HL-60/S4 treated with retinoic acid at 250 ng/mL for 4 days and 3 days (cell line): ENCODE results near the gene FBXW11.
"Not testable (repeated sequence)": the region's sequence is repeated elsewhere in the genome, so short reads cannot be mapped to it uniquely, and the experiment has no call there.

Experiments
- in situ Hi-C: fragments of 300-500 bp; cut with MboI; formaldehyde crosslinking; loops from 2 replicates; pipeline ENCODE4 v1.7.0; 2022; ENCODE audit warnings: low sequenced_read_pairs

Gene FBXW11

GRCh38 chr5:171956314-171956713 is 50.1 kb downstream of the FBXW11 start:
- in situ Hi-C loops: no loop called here

- in situ Hi-C loops: no loop called here
Measured at GRCh38 chr5:171955761-171956160, 50.7 kb downstream of the FBXW11 start.

GRCh38 chr5:171954721-171955120 is 51.7 kb downstream of the FBXW11 start:
- in situ Hi-C loops: no loop called here

DNA sequence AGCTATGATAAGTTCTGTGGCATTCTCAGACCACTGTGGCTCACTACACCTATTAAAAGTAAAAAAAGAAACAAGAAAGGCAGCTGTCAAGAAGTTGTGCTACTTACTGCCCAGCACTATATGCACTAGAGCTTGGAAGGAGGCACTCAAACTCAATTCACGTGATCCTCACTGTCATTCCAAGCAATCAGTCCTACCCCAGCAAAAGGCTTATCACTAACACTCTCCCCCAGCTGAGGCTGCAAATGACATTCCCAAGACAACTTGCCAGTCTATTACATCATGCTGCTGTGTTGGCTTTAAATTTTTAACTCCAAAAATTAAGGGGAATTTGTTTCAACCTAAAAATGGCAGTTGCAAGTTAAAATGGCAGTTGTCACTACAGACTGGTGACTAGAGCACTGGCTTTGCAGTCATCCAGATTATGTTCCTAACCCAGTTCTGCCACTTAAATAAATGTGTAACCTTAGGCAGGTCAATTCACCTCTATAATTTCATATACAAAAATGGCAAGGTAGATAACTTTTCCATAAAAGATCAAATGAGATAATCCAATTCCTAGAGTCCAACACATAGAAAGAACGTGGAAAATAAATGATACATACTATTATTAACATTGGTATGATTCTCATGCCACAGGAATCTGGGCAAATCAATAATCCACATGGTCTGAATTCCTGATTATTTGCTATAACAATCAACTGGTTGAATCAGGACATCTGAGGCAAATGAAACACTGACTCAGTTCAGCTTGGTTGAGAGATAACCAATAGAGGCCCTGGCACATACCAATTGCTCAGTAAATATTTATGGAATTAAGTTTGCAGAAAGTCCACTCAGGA is 52.4 kb downstream of the FBXW11 start:
- in situ Hi-C loops: no loop called here

DNA sequence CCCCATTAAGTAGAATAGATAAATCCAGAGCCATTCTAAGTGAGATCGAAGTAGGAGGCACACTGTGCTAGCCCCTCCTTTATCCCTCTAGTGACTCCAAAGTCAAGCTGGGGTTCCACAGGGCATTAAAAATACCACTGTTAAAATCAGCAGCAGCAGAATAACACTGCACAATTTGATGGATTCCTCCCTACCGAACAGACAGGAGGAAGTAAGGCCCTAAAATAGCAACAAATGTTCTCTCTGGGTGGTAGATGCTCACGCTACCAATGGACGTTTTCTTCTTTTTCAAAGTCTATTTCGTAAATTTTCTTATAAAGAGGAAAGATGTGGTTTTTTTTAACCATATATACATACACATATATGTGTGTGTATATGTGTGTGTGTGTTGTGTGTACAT is 54.4 kb downstream of the FBXW11 start:
- in situ Hi-C loops: no loop called here

DNA sequence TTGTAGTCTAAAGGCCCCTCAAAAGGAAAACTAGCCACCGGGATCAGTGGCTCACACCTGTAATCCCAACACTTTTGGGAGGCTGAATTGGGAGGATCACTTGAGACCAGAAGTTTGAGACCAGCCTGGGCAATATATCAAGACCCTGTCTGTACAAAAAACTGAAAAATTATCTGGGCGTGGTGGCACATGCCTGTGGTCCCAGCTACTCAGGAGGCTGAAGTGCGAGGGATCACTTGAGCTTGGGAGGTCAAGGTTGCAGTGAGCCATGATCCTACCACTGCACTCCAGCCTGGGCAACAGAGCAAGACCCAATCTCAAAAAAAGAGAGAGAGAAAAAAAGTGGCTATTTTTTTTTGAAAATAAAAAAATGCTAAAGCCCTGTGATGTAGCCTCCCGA is 55.2 kb downstream of the FBXW11 start:
- in situ Hi-C loops: no loop called here

GRCh38 chr5:171946000-171946781 is 60.2 kb downstream of the FBXW11 start:
- in situ Hi-C loops: no loop called here

GRCh38 chr5:171945476-171945875 is 61.0 kb downstream of the FBXW11 start:
- in situ Hi-C loops: no loop called here

DNA sequence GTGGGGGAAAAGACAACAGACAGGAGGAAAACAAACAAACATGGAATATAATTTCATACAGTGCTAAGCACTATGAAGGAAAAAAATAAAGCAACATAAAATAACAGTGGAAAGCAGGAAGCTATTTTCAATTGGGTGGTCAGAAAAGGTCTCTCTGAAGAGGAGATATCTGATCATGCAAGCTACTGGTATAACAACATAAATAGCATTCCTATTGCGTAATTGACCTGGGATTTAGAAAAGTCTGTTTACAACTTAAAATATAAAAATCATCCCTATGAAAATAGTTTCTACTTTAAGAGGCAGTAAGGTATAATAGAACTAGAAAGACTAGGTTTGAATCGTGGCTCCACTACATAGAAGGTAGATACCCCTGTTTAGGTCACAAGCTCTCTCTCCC is 61.4 kb downstream of the FBXW11 start:
- in situ Hi-C loops: no loop called here

- in situ Hi-C loops: not testable (repeated sequence)
Measured at GRCh38 chr5:171942112-171942516, 64.3 kb downstream of the FBXW11 start.

GRCh38 chr5:171941675-171942074 is 64.8 kb downstream of the FBXW11 start:
- in situ Hi-C loops: not testable (repeated sequence)

- in situ Hi-C loops: not testable (repeated sequence)
Measured at GRCh38 chr5:171941275-171941674, 65.2 kb downstream of the FBXW11 start.

GRCh38 chr5:171939951-171940350 is 66.5 kb downstream of the FBXW11 start:
- in situ Hi-C loops: no loop called here

DNA sequence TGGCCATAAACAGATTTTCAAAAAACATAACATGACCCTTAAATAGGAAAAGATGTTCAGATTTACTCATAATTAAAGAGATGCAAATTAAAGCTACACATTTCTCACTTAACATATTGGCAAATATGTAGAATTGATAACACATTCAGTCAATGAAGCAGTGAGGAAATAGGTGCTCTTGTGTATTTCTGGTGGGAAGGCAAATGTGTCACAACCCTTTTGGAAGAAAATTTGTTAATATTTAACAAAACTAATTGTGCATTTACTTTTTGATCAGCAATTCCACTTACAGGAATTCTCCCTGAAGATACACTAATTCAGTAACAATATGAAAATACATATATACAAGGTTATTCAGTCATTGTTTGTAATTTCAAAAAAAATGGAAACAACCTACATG is 68.1 kb downstream of the FBXW11 start:
- in situ Hi-C loops: no loop called here

- in situ Hi-C loops: no loop called here
Measured at GRCh38 chr5:171937351-171937750, 69.1 kb downstream of the FBXW11 start.

DNA sequence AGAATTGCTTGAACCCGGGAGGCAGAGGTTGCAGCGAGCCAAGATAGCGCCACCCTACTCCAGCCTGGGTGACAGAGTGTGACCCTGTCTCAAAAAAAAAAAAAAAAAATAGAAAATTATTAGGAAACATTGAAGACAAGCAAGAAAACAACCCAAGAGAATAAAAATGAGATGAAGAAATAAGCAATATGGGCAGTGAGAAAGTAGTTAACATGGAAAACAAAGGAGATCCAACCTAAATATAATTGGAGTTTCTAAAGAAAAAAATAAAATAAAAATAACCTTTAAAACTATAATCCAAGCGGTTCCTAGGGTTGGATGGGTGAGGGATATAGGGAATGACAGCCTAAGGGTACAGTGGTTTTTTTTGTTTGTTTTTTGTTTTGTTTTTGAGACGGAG is 71.9 kb downstream of the FBXW11 start:
- in situ Hi-C loops: no loop called here

- in situ Hi-C loops: no loop called here
Measured at GRCh38 chr5:171931163-171931562, 75.3 kb downstream of the FBXW11 start.

DNA sequence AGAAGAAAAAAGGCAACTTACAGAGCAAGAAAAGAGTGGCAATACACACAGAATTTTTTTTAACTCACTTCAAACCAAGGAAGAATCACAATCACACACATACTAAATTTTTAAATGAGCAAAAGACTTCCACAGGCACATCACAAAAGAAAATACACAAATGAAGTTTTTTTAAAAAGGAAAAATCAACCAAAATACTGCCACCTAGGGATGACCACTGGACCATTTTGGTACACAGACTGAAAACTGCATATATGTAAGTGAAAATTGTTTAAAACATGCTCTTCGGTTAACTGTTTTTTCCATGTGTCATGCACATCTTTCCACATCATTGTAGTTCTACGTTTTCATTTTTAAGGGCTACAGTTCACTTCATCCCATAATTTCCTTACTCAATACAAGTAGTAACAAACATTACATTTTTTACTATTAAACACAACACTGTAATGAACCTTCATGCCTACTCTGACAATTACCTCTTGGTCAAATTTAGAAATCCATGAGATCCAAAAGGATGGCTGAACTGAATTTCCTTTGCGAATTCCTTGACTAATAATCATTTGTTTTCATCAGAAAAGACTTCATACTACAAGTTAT is 79.0 kb downstream of the FBXW11 start:
- in situ Hi-C loops: no loop called here

- in situ Hi-C loops: no loop called here
Measured at GRCh38 chr5:171926311-171926710, 80.1 kb downstream of the FBXW11 start.

GRCh38 chr5:171924493-171925122 is 81.8 kb downstream of the FBXW11 start:
- in situ Hi-C loops: loop anchor here (25.0 kb wide), 1 partner anchor 512 kb away; the partner anchor contains the start of gene FGF18

GRCh38 chr5:171920765-171921391 is 85.6 kb downstream of the FBXW11 start:
- in situ Hi-C loops: loop anchor here (25.0 kb wide), 1 partner anchor 509 kb away; the partner anchor contains the start of gene FGF18
